Vagina (tissue), 2 donors: ENCODE measurements around the gene ITPK1. TPM values are rescaled to one million over a fixed set of nuclear protein-coding genes. Genes with fewer than 3 reads are reported as not detected.

Experiments
- DNase-seq, 2 donors: peaks; one replicate each; pipeline ENCODE4 v3.0.0-alpha.2; 2017; ENCODE audit errors: extremely low spot score in 2 of 2
- H3K27ac ChIP-seq: fragments of 200-600 bp; sonication (generic); one replicate; pipeline ENCODE4 v1.5.1; 2019
- H3K27me3 ChIP-seq: fragments of 200-600 bp; sonication (generic); one replicate; pipeline ENCODE4 v1.5.1; 2019
- H3K36me3 ChIP-seq, 2 donors: fragments of 200-600 bp; sonication (generic); one replicate each; pipeline ENCODE4 v1.5.1; 2017 to 2019
- H3K4me1 ChIP-seq: fragments of 200-600 bp; sonication (generic); one replicate; pipeline ENCODE4 v1.5.1; 2019
- H3K4me3 ChIP-seq, 2 donors: fragments of 200-600 bp; sonication (generic); 1 replicate in 1 of 2; 2 replicates in 1 of 2; pipeline ENCODE4 v1.5.1; 2016 to 2019
- H3K9me3 ChIP-seq: fragments of 200-600 bp; sonication (generic); one replicate; pipeline ENCODE4 v1.5.1; 2019
- POLR2A ChIP-seq, 2 donors: fragments of 450-650 bp; IDR thresholded peaks; one replicate each; pipeline ENCODE4 v1.6.1; 2017; ENCODE audit warnings: antibody characterized with exemption in 2 of 2, mild to moderate bottlenecking in 2 of 2, moderate library complexity in 2 of 2
- POLR2AphosphoS5 ChIP-seq, 2 donors: sonication (generic); formaldehyde crosslinking; IDR thresholded peaks; one replicate each; pipeline ENCODE4 v1.9.0; 2017; ENCODE audit warnings: antibody characterized with exemption in 2 of 2, mild to moderate bottlenecking in 2 of 2, low read depth in 1 of 2; ENCODE audit not compliant: insufficient read depth in 1 of 2
- intact Hi-C: fragments of 100-400 bp; cut with DNase I; formaldehyde crosslinking; loops from one replicate; pipeline ENCODE4 v1.15.1; 2023
- total RNA-seq: library from RNA; depleted of rRNA; stranded (reverse); fragments of >200 nt; gene quantifications from one replicate; pipeline ENCODE4 v1.2.3, GENCODE V29; 2016
- TF ChIP-seq, protein P1 (sequence below), 3 experiments: fragments of 450-650 bp in 2 of 3; fragments of 200-600 bp in 1 of 3; sonication (generic) in 1 of 3; IDR thresholded peaks; one replicate each; pipeline ENCODE4 v1.5.1; 2017 to 2019; ENCODE audit warnings: antibody characterized with exemption in 3 of 3, mild to moderate bottlenecking in 2 of 3, moderate library complexity in 2 of 3

Gene ITPK1
- total RNA-seq, 1 donor from 2014 or later: 49.6 TPM

DNA sequence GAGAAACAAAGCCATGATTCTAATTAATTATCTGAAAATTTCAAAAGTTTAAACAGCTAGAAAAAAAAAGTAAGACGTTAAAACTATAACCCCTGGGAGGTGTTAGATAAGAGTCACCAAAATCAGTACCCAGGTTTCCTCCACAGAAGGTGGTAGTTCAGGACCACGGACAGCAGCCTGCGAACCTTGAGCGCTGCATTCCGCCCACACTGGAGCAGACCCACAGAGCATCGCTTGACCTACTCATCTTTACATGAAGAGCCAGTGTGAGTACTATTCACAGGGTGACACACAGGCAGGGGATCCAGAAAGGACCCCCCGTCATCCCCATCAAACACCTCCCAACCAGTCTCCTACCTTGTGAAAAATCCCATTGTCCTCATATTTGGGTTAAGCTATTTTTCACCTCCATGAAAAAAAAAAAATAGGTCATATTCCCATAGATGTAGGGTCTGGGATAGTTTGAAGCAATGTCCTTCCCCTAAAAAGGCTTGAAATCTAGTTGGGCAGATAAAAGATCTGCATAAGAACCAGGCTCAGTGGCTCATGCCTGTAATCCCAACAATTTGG is 201.6 kb downstream of the ITPK1 start:
- no peaks in the 10 kb centered on the region for H3K9me3 ChIP-seq
- intact Hi-C loops: no loop called here
- DNase-seq: no peak
- no peaks in the 10 kb centered on the region for H3K27me3 ChIP-seq
- TF ChIP-seq, protein P1, sequence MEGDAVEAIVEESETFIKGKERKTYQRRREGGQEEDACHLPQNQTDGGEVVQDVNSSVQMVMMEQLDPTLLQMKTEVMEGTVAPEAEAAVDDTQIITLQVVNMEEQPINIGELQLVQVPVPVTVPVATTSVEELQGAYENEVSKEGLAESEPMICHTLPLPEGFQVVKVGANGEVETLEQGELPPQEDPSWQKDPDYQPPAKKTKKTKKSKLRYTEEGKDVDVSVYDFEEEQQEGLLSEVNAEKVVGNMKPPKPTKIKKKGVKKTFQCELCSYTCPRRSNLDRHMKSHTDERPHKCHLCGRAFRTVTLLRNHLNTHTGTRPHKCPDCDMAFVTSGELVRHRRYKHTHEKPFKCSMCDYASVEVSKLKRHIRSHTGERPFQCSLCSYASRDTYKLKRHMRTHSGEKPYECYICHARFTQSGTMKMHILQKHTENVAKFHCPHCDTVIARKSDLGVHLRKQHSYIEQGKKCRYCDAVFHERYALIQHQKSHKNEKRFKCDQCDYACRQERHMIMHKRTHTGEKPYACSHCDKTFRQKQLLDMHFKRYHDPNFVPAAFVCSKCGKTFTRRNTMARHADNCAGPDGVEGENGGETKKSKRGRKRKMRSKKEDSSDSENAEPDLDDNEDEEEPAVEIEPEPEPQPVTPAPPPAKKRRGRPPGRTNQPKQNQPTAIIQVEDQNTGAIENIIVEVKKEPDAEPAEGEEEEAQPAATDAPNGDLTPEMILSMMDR (IDR thresholded peaks at IDR 0.05): no peak
- TF ChIP-seq POLR2A (IDR thresholded peaks at IDR 0.05) (no peak), POLR2AphosphoS5 (IDR thresholded peaks at IDR 0.05; ENCODE audit: insufficient read depth in 1 of 2, low read depth in 1 of 2) (no peak)
- H3K27ac ChIP-seq: no peak overlapping the region
- no peaks in the 10 kb centered on the region for H3K4me1 ChIP-seq
- H3K36me3 ChIP-seq: no peaks in the 10 kb centered on the region
- H3K4me3 ChIP-seq: no peak overlapping the region

DNA sequence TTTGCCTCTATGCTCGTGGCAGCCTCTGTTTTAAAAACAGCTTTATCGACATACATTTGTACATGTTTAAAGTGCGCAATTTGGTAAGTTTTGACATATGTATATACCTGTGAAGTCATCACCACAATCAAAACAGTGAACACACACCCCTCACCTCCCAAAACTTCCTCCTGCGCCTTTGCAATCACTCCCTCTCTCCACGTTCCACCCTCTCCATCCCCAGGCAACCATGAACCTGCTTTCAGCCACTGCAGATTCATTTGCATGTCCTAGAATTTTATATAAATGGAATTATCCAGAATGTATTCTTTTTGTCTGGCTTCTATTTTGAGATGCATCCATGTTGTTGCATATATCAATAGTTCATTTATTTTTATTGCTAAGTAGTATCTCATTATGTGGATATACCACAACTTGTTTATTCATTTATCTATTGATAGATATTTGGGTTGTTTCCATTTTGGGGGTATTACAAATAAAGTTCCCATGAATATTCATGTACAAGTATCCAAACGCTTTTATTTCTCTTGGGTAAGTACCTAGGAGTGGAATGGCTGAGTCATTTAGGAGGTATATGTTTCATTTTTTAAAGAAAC is 208.3 kb downstream of the ITPK1 start:
- intact Hi-C loops: no loop called here
- Histone ChIP-seq H3K4me3 (no peak overlapping the region), H3K9me3 (no peaks in the 10 kb centered on the region), H3K27me3 (no peaks in the 10 kb centered on the region), H3K27ac (no peak overlapping the region), H3K4me1 (no peaks in the 10 kb centered on the region), H3K36me3 (no peaks in the 10 kb centered on the region)
- TF ChIP-seq, protein P1 (IDR thresholded peaks at IDR 0.05): no peak
- TF ChIP-seq POLR2A (IDR thresholded peaks at IDR 0.05) (no peak), POLR2AphosphoS5 (IDR thresholded peaks at IDR 0.05; ENCODE audit: insufficient read depth in 1 of 2, low read depth in 1 of 2) (no peak)
- DNase-seq: no peak

DNA sequence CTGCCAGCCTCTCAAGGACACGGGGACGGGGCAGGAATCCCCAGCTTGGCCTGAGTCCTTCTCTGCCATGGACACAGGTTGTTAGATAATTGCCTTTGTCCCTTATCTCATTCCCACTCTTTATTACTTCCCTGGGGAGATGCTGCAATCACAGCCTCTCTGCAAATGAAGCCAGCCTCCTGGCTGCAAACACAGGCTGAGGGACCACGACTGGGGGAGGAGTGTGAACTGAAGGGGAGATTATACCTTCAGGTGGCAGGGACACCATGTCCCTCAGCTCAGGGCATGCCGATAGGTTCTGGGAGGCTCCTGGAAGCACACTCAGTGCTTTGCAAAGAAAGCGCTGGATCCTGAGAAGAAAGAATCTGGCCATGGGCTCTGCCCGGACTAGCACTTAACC is 208.9 kb downstream of the ITPK1 start:
- intact Hi-C loops: no loop called here
- no peaks in the 10 kb centered on the region for H3K9me3 ChIP-seq
- no peaks in the 10 kb centered on the region for H3K4me1 ChIP-seq
- no peak overlapping the region for H3K4me3 ChIP-seq
- TF ChIP-seq POLR2A (IDR thresholded peaks at IDR 0.05) (no peak), POLR2AphosphoS5 (IDR thresholded peaks at IDR 0.05; ENCODE audit: insufficient read depth in 1 of 2, low read depth in 1 of 2) (no peak)
- TF ChIP-seq, protein P1 (IDR thresholded peaks at IDR 0.05): no peak
- no peak overlapping the region for H3K27ac ChIP-seq
- no peaks in the 10 kb centered on the region for H3K27me3 ChIP-seq
- H3K36me3 ChIP-seq: no peaks in the 10 kb centered on the region
- DNase-seq: no peak

DNA sequence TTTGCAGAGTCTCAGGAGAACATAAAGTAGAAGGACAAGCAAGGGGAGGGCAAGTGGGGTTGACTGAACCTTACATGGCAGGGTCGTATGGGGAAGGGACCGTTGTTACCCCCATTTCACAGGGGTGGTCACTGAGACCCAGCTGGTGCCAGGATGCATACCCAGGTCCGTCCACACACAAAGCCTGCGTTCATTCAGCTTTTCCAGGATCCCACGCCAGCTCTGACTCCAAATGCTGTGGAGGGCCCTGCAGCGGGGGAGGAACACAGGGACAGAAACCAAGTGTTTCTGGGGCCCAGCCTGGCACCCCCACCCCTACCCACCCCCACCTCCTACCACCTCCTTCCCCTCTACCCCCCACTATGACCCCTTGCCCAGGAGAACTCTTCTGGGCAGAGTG is 209.3 kb downstream of the ITPK1 start:
- H3K9me3 ChIP-seq: no peaks in the 10 kb centered on the region

DNA sequence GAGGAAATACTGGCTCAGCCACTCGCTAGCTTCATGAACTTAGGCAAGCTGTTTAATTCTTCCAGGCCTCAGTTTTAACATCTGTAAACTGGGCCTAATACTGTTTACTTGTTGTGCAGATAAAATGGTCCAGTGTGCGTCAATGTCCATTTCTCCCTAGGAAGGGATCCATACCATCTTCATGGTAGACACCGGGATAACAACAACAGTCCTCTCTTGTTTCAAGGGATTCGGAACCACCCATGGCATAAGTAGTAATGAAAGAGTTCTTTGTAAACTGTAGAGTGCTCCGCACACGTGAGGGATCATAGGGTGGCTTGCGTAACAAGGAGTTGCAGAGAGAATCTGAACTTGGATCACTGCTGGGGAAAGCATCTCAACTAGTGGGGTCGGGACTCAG is 210.1 kb downstream of the ITPK1 start:
- Histone ChIP-seq H3K4me3 (no peak overlapping the region), H3K27me3 (no peaks in the 10 kb centered on the region), H3K27ac (no peak overlapping the region), H3K36me3 (no peaks in the 10 kb centered on the region), H3K4me1 (no peaks in the 10 kb centered on the region), H3K9me3 (no peaks in the 10 kb centered on the region)
- DNase-seq: no peak
- intact Hi-C loops: no loop called here
- TF ChIP-seq, protein P1 (IDR thresholded peaks at IDR 0.05): no peak
- TF ChIP-seq POLR2A (IDR thresholded peaks at IDR 0.05) (no peak), POLR2AphosphoS5 (IDR thresholded peaks at IDR 0.05; ENCODE audit: insufficient read depth in 1 of 2, low read depth in 1 of 2) (no peak)

More for the DNA sequence above, 209.3 kb downstream of the ITPK1 start:
- Histone ChIP-seq H3K4me3 (no peak overlapping the region), H3K27ac (no peak overlapping the region), H3K36me3 (no peaks in the 10 kb centered on the region), H3K4me1 (no peaks in the 10 kb centered on the region), H3K27me3 (no peaks in the 10 kb centered on the region)
- intact Hi-C loops: no loop called here
- no peak for TF ChIP-seq POLR2AphosphoS5 (IDR thresholded peaks at IDR 0.05; ENCODE audit: insufficient read depth in 1 of 2, low read depth in 1 of 2)
- TF ChIP-seq, protein P1 (IDR thresholded peaks at IDR 0.05): no peak
- TF ChIP-seq POLR2A (IDR thresholded peaks at IDR 0.05): no peak
- DNase-seq: no peak
